GDM1 (cell line): ENCODE measurements around the gene ARHGEF39.
A peak's percentile ranks its signal among the peaks of the same experiment; 100 is the strongest.

Source experiments
- DNase-seq: peaks from one replicate; lab custom pipeline; 2025; lab: John Stamatoyannopoulos, UW

The ARHGEF39 gene

DNA sequence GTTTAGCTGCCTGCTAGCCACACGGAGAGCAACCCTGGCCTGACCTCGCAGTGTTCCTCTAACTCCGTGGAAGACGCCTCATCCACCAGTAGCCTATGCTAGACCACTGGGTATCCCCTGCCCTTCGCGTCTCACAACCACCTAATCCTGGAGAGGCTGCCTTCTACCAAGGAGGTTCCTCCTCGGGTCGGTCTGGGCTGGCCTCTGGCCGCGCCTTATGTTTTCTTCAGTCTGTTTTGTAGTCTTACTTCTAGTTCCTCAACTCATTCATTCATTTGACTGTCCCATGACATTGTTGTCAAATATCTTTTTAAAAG lies 26.3 kb upstream of the ARHGEF39 start:
- no peak for DNase-seq

DNA sequence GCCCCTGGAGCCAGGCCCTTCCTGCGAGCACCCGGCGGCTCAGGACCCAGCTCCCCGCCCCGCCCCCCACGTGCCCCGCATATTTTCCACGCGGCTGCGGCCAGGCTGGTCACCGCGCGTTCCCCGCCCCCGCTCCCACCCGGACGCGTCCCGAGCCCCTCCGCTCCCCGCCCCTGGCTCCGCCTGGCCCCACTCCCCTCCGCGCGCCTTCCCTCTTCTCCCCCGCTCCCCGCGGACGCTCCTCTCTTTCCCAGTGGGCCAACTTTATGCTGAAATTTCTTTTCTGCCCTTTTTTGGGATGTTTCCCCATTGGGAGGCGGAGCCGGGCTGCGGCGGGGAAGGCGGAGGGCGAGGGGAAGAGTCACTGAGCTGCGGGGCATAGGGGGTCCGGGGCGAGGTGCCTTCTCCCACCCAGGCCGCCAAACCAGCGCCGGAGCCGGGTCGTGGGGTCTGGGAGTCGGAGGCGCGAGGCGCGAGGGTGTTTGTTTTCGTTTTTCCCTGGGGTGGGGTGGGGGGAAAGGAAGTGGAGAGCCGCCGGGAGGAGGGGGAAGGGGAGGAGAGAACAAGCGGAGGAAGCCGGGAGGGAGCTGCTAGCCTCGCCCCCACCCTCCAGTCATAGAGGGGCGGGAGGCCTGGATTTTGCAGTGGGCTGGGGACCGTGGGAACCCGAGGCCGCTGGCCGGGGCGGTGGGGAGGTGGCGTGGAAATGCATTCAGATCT lies 25.8 kb upstream of the ARHGEF39 start:
- peak; percentile 47 for DNase-seq

DNA sequence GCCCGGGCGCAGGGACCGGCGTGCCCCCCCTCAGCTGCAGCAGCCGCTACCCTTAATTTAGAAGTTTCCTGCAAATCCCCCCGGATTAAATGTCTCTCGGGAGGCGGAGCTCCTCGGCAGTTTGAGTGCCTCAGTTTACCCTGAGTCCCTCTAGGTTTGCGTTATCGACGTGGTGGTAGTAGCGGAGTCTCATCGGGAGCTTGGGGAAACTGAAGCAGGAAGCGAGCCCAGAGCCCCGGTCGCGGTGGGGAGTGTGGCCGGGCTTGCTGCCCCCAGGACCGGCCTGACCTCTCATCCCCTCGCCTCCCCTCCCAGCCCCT lies 25.3 kb upstream of the ARHGEF39 start:
- no peak for DNase-seq

DNA sequence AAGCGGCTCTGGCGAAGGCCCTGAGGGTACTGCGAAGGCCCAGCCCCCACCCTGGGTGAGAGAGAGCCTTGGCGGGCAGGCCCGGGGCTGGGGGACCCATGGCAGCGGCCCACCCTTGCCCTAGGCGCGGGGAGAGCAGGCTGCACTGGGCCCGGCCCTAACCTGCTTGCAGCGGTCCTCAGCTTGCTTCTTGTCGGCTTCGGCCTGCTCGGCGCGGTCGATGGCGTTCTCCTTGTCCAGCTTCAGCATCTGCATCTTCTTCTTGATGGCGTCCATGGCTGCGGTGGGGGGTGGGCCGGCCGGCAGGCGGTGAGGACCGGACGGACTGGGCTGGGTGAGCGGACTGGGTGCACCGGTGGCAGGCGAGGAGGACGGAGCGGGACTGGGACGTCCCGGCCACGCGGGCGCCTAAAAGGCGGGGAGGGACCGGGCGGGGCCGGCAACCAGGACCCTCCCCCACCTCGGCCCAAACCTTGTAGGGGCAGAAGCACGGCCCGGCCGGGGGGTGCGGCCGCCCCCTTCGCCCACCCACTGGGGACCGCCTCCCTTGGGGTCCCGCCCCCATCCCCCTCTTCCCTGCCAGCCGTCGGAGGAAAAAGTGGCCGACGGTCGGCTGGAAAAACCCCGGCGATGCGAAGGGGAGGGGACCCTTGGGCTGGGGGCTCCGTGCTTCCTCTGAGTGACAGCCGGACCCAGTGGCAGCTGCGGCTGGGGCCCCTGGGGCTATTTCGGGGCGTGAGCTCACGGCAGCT lies 24.7 kb upstream of the ARHGEF39 start, which contains the start of gene TPM2:
Gene TPM2 (minus strand): TSS at position 384 of the 752 bp plus-strand sequence. CDS start 108 bp downstream, at position 276.
- no peak for DNase-seq

DNA sequence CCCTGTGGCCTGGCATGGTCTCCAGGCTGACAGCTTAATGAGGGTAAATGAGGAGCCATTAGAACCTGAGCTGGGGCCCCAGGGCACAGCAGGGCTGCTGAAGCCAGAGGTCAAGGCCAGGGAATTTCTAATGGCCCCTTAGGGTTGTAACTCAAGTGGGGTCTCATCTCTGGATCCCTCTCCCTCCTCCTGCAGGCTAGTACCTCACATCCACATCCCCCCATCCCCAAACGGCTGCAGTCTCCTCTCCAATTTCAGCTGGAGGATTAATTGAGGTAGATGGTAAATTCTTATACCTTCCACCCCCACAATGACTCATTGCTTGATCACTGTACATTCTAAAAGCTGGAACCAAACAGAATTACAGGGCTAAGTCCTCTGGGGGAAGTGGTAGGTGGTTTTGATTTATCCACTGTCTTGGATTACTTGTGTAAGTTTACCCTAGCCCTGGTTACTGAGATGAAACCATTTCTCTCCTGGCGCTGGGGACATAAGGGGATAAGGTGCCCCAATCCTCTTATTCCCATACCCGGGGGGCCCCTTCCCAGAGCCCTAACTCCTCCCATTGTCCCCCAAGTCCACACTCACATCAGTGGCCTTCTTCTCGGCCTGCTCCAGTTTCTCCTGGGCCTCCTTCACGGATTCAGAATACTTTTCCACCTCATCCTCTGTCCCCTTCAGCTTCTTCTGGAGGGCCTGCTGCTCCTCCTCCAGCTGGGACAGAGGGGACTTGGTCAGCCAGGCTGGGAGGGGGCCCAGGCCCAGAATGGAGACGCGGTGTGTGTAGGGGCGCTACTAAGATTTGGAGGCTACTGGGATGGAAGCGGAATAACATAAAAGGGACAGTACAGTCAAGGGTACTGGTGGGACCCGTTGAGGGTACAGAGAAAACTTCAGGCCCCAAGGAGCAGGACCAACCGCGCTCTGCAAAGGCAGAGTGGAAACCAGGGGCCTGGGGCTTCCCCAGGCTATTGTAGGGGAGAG lies 23.9 kb upstream of the ARHGEF39 start:
- DNase-seq = no peak

DNA sequence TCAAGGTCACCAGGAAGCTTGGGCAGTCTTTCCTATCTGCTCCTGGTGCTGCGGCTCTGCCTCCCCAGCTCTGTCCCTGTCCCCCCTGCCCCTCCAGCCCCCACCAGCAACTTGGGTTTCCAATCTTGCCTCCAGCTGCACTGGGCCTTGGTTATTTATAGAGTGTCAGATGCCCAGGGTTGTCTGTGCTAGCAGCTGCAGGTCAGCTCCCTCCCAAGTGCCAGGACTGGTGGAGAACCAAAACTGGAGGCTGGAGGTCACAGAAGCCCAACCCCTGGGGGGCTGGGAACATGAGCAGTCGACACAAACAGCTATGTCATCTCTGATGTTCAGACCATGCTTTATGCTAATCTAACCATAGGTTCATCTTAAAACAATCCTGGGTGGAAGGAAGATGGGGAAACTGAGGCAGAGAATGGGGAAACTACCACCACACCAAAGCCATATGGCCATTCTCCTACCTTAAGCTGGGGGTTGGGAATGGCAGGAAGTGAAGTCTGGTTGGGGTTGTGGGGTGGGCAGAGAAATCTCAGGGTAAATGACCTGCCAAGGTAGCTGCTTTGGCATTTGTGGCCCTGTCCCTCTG lies 23.1 kb upstream of the ARHGEF39 start:
- no peak for DNase-seq

DNA sequence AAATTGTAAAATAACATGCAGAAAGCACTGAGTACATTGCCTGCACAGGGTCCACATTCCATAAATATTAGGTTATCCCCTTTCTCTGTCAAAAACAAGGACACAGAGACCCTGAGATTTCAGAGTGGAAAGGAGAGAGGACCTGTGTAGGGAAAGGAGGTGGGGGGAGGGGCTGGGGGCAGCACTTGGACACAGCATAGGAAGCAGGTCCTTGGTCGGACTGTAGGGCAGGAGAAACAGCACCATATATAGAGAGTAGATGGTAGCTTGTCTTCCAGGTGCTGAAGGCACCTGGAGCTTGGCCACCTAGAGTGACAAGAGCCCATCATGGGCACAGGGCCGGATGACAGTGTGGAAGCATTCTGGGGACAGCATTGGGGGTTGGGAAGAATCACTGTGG lies 22.3 kb upstream of the ARHGEF39 start:
- no peak for DNase-seq

DNA sequence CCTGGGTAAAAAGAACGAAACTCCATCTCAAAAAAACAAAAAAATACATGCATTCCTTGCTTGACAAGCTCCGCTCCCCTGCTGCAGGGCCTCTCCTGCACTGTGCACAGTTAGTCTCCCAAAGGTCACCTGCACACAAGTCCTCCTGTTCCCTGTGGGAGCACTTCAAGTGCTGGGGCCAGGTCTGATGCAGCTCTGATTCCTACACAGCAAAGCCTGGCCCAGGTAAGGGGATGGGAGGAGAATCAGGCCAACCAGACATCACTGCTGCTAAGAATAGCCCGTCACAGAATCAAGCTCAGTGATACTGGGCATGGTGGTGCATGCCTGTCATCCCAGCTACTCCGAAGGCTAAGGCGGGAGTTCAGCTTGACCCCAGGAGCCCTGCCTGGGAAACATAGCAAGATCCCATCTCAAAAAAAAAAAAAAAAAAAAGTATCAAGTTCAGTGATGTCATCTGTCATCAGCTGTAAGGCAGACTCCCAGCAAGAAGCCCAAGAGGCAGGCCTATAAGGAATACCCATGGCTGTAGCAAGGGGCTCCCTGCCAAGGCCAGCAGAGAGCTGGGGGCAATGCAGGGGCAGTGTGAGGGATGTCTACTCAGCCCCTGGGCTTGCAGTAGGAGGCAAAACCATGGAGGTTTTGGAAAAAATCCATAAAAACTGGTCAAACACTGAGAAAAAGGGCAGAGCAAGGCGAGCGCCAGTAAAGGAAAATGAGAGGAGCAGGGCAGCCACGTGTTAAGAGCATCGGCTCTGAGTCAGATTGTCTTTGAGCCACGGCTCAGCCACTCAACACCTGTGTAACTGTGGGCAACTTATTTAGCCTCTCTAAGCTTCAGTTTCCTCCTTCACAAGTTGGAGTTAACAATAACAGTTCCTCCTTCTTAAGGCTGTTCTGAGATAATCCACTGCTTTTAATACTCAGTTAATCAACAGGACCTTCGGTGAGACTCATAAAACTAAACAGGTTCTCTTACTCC lies 21.5 kb upstream of the ARHGEF39 start:
- DNase-seq = no peak

DNA sequence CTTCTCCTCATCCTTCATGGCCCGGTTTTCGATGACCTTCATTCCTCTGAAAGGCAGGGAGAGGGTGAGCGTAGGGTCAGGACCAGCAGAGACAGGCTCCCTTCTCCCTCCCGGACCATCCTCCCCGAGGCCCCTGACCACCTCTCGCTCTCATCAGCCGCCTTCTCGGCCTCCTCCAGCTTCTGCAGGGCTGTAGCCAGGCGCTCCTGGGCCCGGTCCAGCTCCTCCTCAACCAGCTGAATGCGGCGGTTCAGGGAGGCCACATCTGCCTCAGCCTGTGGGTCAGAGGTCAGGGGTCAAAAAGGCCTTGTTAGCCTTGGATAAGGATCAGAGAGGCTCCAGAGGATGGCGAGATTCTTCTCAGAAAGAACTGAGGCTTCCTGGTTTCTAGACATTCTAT lies 20.5 kb upstream of the ARHGEF39 start:
- DNase-seq = no peak

DNA sequence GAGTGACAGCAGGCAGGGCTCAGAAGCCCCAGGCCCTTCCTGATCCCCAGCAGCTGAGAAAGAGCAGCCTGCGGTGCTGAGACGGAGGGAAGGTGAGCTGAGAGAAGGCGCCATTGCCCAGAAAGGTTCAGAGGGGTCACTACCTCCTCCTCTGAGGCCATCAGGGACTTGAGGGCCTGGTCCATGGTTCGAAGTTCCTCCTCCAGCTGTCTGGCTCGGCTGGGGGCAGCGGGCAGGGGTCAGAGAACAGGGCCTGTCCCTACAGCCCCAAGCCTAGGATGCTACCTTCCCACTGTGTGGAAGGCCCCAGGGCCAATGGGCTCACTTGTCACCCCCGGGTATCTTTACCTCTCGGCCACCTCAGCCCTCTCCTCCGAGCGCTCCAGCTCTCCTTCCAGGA lies 19.9 kb upstream of the ARHGEF39 start:
- no peak for DNase-seq

DNA sequence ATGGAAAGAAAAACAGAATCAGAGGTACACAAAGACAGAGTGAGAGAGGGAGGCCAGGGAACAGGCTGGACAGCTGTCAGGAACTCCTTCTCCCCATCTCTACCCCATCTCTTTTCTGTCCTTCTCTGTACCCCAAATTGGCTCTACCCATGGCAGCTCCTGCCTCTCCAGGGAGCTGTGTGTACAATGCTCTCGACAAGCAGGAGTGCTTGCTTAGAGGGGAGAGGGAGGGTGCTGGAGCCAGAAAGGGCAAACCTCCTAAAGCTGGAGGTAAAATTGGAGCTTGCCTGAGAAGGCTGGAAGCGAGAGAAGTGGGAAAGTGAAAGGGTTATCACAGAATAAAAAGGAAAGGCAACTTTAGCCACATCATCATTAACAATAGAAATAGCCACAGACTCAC lies 18.3 kb upstream of the ARHGEF39 start:
- no peak for DNase-seq

DNA sequence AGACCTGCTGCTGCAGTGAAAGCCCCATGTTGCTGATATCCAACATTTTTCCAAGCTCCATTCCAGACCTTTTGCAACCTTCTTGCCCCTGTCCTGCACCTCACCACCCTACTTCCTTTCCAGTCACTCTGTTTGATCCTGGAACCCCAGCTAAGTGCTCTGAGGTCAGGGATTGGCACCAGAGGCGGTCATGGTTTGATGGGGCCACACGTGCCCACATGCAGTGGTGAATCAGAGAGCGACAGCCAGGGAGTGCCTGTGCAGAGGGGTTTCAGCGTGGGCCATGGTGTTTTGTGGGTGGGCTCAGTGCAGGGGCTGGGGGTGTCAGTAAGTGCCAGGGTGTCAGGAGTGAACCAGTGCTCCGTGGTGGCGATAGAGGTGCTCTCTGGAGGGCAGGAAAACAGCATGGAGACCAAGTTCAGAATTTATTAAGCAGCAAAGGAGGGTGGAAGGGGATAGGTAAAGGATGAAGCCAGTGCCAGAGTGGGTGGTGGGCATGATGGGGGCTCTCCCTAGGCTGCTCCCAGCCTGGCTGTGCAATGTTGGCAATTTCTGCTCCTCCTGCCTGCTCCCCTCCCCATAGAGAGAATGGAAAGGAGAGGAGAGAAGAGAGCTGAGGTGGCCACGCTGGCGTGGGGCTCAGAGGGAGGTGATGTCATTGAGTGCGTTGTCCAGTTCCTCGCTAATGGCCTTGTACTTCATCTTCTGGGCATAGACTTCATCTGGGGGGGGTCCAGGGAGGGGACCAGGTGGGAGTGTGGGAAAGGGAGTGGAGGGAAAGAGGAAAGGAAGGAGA lies 17.7 kb upstream of the ARHGEF39 start:
- DNase-seq = no peak

DNA sequence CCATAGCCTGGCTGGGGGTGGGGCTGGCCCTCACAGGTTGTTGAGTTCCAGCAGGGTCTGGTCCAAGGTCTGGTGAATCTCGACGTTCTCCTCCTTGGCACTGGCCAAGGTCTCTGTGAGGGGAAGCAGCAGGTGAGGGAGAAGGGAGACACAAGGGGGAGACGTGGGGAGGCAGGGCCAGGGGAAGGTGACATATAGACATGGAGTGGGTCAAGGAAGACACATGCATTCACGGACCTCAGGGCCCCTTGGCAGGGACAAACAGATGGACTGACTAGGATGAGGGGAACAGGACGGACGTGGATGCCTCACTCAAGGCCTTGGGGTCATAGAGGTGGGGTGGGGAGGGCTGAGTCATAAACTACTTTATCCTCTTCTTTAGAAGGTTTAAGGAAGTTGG lies 17.1 kb upstream of the ARHGEF39 start:
- no peak for DNase-seq

DNA sequence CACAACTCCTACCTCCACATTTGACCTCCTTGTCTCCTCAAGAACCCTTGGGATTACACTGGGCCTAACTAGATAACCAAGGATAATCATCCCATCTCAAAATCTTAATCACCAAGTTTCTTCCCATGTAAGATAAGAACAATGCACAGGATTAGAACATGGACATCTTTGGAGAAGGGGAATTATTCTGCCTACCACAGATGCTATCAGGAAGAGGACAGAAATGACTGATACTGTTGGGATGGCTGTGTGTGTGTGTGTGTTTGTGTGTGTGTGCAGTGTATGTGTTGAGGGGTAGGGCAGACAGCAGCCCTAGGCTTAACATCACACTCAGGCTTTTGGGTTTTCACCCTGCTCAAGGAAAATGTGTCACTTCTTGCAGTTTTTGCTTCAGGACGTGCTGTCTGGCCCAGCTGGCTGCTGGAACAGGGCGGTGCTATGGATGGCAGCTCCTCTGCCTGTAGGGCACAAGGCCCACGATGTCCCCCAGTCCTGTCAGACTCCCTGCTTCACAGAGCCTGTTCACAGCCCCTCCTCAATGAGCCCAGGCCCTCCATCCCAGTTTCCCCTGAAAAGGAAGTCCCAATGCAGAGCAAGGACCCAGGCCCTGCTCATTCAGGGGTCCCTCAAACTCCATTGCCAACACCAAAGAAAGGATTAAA lies 16.5 kb upstream of the ARHGEF39 start:
- no peak for DNase-seq

DNA sequence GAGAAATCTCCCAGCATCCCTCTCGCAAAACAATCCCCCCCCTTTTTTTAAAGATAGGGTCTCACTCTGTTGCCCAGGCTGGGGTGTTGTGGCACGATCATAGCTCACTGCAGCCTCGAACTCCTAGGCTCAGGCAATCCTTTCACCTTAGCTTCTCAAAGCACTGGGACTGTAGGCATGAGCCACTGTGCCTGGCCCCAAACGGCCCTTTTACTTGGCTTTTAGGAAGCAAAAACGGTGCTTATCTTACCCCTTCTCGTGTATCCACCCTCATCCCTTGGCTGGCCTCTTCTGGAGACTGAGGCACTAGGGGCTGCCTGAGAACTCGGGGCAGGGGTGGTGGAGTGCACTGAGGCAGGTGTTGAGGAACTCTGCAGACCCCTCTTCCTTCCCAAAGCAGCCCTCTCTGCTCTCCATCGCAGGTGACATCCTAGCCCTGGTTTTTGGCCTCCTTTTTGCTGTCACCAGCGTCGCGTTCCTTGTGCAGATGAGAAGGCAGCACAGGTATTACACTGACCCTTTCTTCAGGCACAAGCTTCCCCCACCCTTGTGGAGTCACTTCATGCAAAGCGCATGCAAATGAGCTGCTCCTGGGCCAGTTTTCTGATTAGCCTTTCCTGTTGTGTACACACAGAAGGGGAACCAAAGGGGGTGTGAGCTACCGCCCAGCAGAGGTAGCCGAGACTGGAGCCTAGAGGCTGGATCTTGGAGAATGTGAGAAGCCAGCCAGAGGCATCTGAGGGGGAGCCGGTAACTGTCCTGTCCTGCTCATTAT lies 15.5 kb upstream of the ARHGEF39 start:
- DNase-seq = no peak

DNA sequence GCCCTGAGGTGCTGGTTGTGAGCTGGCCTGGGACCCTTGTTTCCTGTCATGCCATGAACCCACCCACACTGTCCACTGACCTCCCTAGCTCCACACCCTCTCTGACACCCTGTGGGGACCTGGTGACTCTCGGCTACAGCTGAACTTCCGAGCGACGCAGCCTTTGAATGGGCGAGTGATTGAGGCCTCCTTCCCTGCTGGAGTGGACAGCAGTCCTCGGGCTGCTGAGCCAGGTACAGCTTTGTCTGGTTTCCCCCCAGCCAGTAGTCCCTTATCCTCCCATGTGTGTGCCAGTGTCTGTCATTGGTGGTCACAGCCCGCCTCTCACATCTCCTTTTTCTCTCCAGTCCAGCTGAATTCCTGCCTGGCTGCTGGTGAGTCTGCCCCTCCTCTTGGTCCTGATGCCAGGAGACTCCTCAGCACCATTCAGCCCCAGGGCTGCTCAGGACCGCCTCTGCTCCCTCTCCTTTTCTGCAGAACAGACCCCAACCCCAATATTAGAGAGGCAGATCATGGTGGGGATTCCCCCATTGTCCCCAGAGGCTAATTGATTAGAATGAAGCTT lies 14.9 kb upstream of the ARHGEF39 start:
- no peak for DNase-seq

DNA sequence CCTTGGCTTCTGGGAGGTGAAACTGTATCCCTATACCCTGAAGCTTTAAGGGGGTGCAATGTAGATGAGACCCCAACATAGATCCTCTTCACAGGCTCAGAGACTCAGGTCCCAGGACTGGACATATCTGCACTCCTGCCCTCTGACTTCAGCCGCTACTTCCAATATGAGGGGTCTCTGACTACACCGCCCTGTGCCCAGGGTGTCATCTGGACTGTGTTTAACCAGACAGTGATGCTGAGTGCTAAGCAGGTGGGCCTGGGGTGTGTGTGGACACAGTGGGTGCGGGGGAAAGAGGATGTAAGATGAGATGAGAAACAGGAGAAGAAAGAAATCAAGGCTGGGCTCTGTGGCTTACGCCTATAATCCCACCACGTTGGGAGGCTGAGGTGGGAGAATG lies 14.1 kb upstream of the ARHGEF39 start:
- no peak for DNase-seq

DNA sequence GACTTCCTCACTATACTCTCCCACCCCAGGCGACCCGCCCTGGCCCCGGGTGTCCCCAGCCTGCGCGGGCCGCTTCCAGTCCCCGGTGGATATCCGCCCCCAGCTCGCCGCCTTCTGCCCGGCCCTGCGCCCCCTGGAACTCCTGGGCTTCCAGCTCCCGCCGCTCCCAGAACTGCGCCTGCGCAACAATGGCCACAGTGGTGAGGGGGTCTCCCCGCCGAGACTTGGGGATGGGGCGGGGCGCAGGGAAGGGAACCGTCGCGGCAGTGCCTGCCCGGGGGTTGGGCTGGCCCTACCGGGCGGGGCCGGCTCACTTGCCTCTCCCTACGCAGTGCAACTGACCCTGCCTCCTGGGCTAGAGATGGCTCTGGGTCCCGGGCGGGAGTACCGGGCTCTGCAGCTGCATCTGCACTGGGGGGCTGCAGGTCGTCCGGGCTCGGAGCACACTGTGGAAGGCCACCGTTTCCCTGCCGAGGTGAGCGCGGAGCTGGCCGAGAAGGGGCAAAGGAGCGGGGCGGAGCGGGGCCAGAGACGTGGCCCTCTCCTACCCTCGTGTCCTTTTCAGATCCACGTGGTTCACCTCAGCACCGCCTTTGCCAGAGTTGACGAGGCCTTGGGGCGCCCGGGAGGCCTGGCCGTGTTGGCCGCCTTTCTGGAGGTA lies 10.9 kb upstream of the ARHGEF39 start:
- no peak for DNase-seq
